GM08714 (cell line): ENCODE results near the gene IWS1.
"Not testable (repeated sequence)": the region's sequence is repeated elsewhere in the genome, so short reads cannot be mapped to it uniquely, and the experiment has no call there.

Source experiments
- H3K4me3 ChIP-seq: fragments of 200-500 bp; sonication (Bioruptor generic); 2 replicates; pipeline ENCODE4 v1.5.1; 2014; ENCODE audit warnings: mild to moderate bottlenecking, low read length, inconsistent platforms
- ZNF274 ChIP-seq: IDR thresholded peaks from 2 replicates; pipeline ENCODE4 v1.6.1; 2012; ENCODE audit warnings: mild to moderate bottlenecking, low read depth, low read length

The IWS1 gene

DNA sequence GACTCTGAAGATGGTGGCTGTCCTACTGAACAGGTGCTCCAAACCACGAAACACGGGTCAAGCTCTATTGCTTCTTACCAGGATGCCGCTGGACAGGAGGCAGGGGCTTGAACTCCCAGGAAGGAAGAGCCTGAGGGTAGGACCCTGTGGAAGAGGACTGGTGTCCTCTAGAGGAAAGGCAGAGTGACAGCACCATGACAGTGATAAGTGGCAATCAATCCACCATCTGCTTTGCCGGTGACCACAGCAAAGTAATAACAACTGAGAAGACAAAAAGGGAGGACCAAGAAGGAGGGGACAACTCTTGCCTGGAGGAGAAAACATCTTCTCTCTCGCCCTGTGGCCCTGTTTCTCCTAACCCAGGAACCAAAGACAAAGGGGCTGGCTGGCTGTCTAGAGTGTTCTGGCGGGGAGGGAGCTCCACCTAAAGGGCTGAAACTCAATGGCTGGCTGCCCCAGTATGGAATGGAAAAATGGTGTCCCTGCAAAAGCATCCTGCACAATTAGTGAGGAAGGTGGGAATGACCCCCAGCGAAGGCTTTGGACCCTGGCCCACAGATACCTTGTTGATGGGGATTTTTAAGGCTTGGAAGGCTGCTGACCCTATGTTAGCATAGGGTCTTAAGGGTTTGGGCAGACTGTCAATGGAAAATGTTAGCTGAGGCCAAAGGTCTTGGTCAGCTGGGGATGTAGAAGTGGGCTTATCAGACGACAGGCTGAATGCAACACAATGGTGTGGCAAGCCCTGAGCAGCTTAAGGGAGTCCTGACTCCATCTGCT, 72.7 kb downstream of the IWS1 start:
- no peak for TF ChIP-seq ZNF274
- H3K4me3 ChIP-seq, result no peak overlapping the region

DNA sequence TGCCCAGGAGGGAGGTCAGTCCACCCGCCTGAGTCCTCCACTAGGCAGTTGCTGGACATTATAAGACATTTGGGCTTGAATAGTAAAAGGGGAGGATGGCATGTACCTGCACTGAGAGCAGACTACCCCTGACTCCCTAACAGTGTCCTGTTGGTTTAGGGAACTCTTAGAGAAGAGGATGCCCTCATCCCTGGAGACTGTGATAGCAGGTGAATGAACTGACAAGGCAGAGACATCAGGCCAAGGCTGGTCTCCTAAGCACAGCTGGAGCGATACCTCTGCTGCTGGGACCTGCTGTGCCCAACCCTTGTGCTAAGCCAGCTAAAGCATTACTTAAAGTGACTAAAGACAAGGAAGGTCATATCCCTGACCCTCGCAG, 73.3 kb downstream of the IWS1 start:
- no peak for TF ChIP-seq ZNF274
- H3K4me3 ChIP-seq, result no peak overlapping the region

DNA sequence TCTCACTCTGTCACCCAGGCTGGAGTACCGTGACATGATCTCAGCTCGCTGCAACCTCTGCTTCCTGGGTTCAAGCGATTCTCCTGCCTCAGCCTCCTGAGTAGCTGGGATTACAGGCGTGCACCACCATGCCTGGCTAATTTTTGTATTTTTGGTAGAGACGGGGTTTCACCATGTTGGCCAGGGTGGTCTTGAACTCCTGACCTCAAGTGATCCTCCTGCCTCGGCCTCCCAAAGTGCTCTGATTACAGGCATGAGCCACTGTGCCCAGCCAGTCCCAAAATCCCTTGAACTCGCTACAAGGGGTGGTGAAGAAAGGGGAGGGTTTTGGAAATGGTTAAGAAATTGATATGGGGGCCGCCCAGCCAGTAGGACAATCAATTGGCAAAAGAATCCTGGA, 73.9 kb downstream of the IWS1 start:
- not testable (repeated sequence) for H3K4me3 ChIP-seq

DNA sequence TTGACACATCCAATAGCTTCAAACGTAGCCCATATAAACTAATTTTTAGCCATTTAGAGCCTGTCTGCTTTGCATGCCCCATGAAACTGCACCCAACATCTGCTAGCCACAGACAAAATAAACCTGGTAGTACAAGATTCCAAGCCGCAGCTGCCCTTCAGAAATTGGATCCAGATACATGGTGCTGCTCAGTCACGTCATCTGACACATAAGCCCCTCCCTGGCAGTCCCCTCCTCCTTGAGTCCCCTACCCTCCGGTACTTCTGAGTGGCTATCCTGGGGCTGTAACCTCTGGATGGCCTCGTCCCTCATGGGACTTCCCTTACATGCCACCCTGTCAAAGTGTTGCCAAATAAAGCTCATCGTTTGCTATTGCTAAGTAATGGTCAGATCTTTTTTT, 74.3 kb downstream of the IWS1 start:
- no peak for TF ChIP-seq ZNF274
- H3K4me3 ChIP-seq, result no peak overlapping the region

DNA sequence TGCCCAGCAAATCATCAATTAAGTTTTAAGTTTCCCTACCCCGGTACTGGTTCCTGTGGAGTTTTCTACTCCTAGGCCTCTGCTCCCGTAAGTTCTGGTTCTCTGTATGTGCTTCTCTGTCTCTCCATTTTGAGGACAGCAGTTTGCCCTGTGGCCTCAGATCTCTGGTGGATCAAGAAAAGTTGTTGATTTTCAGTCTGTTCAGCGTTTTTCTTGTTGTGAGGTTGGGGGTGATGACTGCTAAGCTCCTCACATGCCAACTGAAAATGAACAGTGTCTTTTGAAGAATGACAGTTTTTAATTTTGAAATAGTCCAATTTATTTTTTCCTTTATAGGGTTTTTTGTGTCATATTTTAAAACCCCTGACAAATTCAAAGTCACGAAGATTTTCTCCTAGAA, 76.4 kb downstream of the IWS1 start:
- TF ChIP-seq ZNF274, result no peak
- H3K4me3 ChIP-seq, result no peak overlapping the region

DNA sequence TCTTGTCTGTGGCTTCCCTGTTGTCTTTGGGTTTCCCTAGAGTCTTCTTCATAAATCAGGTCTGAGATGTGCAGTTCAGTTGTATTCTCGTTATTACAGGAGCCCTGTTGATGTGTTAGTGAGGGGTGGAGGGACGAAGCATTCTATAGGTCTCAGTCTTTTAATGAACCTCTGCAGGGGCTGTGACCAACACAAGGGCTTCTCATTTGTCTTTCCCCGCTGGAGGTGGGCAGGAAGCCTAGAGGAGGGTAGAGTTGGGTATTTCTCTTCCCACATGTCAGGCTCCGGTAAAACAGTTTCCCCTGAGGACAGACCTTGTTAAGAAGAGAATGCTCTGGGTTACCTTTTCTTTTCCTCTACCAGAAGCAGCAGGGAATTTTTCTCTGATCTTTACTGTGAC, 76.9 kb downstream of the IWS1 start:
- no peak overlapping the region for H3K4me3 ChIP-seq
- TF ChIP-seq ZNF274, result no peak

DNA sequence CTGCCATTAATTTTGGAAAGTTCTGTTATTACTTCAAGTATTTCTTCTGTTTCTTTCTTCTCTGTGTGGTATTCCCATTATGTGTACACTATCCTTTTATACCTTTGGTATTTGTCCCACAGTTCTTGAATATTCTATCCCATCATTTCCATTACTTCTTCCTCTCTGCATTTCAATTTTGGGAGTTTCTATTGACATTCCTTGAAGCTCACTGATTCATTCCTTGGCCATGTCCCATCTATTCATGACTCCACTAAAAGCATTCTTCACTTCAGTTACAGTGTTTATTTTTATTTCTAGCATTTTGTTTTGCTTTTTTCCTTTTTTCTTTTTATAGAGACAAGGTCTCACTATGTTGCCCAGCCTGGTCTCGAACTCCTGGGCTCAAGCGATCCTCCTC, 77.8 kb downstream of the IWS1 start:
- no peak for TF ChIP-seq ZNF274
- H3K4me3 ChIP-seq, result no peak overlapping the region

DNA sequence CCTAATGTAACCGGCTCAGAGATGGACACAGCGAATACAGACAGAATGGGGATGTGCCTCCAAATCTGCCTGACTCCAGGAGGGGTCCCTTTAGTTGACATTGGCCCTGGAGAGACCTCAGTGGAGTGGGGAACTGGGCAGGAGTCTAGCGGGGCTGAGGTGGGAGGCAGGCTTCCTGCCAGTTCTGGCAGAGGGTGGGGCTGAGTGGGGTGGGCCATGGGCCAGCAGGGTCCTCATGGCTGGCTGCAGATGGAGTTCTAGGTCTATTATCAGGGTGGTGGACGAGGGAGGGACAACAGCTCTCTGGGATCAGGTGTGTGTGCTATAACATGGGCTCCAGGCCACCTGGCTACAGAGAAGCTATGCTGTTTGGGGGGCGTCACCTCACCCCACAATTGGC, 86.9 kb downstream of the IWS1 start:
- TF ChIP-seq ZNF274, result no peak
- no peak overlapping the region for H3K4me3 ChIP-seq

DNA sequence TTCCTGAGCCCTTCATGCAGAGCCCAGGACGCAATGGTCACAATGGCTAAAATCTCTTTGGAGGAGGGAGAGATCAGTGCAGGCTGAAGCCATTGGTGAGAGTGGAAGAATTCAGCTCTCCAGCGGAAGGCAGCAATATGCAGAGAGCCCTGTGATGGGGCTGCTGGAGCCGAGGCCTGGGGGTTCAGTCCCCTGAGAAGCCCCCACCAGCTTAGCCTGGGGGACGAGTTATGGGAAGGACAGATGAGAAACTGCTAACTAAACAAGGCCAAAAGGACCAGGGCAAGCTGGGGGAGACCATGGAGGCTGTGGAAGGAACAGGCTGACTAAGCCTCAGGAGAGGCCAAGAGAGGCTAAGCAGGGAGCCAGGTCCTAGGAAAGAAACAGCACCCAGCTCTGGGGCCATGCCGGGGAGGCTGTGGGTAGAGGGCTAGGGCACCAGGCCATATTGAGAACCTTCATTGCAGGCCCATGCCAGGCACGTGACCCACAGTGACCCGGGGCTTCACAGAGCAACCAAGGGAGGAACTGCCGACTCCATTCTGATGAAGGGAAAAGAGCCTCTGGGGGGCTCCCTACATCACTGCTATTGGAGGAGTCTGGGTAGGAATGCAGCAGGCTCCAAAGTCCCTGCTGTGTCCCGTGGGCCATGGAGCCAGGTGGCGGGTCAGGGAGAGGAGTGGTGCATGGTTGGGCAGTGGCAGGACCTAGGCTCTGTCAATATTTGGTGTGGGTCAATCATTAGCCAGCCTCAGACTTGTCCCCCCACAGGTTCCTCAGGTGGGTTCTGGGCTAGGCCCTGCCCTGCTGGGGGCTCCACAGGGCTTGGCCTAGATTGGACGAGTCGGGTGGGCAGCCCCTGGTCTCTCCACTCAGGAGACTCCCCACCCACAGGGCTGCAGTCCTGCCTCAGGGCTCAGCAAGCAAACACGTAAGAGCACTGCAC, 88.2 kb downstream of the IWS1 start:
- no peak for TF ChIP-seq ZNF274
- H3K4me3 ChIP-seq, result no peak overlapping the region

DNA sequence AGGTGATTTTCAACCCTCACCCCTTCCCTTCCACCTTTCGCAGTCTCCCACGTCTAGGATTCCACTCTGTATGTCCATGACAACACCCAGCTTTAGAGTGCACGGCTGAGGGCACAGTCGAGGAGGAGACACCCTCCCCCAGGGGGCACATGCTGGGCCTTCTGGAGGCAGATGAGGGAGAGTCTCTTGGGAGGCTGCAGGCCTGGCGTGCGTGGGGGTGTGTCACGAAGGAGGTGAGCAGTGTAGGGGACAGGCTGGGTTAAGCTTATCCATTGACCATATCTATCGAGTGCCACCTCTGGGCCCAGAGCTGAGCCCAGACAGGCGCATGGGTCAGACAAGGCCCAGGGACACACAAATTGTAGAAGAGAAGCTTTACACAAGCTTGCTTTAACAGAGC, 89.2 kb downstream of the IWS1 start:
- H3K4me3 ChIP-seq, result no peak overlapping the region
- no peak for TF ChIP-seq ZNF274

DNA sequence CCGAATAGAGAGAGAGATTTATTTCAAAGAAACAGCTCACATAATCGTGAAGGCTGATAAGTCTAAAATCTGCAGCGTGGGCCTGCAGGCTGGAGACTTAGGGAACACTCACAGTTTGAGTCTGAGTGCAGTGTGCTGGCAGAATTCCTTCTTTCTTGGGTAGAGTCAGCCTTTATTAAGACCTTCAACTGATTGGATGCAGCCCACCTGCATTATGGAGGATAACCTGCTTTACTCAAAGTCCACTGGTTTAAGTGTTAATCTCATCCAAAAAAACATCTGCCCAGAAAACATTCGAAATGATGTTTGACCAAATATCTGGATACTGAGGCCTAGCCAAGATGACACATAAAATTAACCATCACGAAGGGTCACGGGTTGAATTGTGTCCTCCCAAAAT, 91.8 kb downstream of the IWS1 start:
- no peak overlapping the region for H3K4me3 ChIP-seq
- no peak for TF ChIP-seq ZNF274

DNA sequence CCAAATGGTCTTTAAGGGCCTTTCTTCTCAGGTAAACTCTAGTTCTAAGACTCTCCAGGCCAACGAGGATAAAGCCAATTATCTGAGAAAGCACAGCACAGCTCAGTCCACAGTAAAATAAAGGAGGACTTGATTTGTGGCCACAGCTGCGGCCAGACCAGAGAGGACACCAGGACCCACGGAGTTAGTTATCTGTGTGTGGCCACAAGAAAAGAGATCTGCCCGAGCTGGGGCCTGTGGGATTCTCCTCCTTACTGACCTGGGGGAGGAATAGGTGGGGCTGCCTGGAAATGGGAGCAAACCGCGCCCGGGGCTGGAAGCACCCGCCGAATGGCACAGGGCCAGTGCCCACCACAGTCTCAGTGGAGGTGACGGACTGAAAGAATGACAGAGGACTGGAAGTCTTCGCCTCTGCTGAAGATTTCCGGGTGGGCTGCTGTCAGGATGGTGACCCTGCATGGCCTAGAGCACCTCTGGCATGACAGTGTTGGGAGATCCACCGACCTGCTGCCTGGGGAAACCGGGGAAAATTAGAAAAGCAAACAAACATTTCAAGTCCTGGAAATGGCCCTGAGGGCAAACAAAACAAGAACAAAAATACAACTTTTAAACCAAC, 94.8 kb downstream of the IWS1 start:
- no peak for TF ChIP-seq ZNF274

More for the DNA sequence above, 94.8 kb downstream of the IWS1 start:
- no peak overlapping the region for H3K4me3 ChIP-seq
